ENCODE data around the gene CNTN5.

Gene CNTN5

GRCh38 chr11:100093698-100094097 is 1072.9 kb downstream of the CNTN5 start:
- DNase-seq (ENCODE audit: low read depth in 3 of 3): no peak

- DNase-seq (ENCODE audit: low read depth in 3 of 3): no peak
These were observed 1073.5 kb downstream of the CNTN5 start for GRCh38 chr11:100094121-100094865.

GRCh38 chr11:100095809-100096208 is 1075.1 kb downstream of the CNTN5 start:
- no peak for DNase-seq (ENCODE audit: low read depth in 3 of 3)

DNA sequence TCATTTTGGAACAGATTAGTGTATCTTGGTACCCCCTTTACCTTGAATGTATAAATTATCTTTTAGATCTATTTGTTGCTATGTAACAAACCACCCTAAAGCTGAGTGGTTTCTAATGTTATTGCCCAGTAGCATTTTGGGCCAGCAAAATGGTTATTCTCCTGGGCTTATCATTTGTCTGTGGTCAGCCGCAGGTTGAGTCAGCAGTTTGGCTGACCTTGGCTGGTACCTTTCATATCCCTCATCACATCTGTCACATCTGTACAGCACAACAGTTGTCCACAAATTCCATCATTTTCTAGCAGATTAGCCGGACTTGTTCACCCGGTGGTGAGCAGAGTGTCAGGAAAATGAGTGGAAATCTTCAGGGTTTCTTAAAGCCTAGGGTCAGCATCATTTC is 1077.8 kb downstream of the CNTN5 start:
- no peak for DNase-seq (ENCODE audit: low read depth in 3 of 3)

GRCh38 chr11:100105255-100105981 is 1084.7 kb downstream of the CNTN5 start:
- no peak for DNase-seq (ENCODE audit: low read depth in 3 of 3)

DNA sequence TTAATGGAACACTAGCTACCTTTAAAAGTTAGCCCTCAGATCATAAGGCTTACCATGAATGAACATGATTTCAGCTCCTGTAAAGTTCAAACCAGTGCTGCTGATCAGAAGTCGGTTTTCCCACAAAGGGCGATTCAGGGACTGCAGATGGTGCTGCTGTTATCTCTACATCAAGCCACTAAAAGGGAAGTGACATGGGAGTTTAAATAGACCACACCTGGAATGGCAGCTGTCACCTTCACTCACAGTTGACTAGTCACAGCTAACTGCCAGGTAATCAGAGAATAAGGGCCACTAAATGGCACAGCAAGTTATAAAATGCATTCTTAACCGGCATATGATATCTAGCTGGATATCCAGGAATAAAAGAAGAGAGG is 1085.2 kb downstream of the CNTN5 start:
- no peak for DNase-seq (ENCODE audit: low read depth in 3 of 3)

- no peak for DNase-seq (ENCODE audit: low read depth in 3 of 3)
These were observed 1098.4 kb downstream of the CNTN5 start for GRCh38 chr11:100119176-100119575.

DNA sequence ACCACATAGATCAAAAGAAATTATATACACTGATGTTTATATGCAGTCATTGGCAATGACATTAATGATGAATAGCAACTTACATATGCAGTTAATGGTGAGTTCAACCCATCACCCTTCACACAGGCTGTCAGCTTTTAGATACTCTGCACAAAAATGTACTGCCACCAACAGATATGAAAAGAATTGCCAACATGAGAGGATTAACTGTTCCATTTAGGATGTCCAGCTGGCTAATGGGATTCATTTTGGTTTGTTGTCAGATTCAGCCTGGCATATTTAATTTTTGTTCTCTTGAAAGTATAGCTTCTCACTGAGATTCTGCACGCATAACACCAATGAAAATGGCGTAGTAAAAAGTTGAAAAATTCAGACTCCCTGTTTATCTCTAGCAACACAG is 1112.4 kb downstream of the CNTN5 start:
- no peak for DNase-seq (ENCODE audit: low read depth in 3 of 3)

DNA sequence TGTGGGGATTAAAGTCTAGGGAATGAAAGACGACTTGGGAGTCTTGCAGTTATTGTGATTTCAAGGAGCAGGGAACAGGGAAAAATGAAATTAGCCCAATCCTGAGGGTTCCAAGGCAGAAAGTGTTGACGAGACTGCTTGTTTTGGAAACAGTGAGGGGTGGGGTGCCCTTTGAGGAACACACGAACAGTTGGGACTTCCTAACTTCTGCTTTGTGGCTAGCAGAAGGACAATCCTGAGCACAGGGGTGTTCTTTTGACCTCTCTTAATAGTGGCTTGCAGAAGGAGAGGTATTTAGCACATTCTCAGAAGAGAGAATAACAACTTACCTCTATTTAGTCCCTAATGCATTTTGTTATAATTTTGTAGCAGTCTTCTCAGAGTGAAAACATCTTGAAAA is 1120.5 kb downstream of the CNTN5 start:
- DNase-seq (ENCODE audit: low read depth in 3 of 3): no peak

GRCh38 chr11:100151944-100152343 is 1131.2 kb downstream of the CNTN5 start:
- no peak for DNase-seq (ENCODE audit: low read depth in 3 of 3)

DNA sequence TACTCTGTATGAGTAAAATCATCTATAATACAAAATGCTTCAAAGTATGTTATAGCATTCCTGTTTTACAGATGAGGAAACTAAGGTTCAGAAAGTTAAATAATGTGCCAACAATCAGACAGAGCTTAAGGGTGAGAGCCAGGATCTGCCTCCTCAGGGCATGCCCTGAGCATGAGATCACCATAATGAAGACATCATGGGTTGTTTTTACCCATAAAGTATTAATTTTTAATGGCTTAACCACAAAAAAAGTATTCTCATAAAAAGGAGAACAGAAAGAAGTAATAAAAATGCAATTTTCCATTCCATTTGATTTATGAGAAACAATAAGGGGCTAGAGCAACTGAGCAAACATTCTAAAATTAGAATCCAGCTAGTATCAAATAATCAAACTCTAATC is 1132.0 kb downstream of the CNTN5 start:
- no peak for DNase-seq (ENCODE audit: low read depth in 3 of 3)

DNA sequence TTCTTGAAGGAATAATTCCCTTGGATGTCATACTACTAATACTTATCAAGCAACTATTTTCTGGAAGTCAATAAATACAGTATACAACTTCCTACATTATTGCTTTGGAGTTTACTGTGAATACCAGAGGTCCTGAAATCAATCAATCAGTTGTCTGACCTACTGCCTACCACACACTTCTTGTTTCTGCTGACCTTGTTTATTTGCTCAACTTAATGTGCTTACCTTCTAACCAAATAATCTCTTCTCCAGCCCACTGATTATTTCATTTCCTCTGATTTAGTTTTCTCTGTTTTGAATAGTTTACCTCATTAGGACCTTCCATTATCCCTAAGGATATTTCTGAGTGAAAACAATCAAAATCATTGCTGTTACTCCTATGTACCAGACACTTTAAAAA is 1142.7 kb downstream of the CNTN5 start:
- DNase-seq (ENCODE audit: low read depth in 3 of 3): no peak

GRCh38 chr11:100174881-100175280 is 1154.1 kb downstream of the CNTN5 start:
- no peak for DNase-seq (ENCODE audit: low read depth in 3 of 3)

DNA sequence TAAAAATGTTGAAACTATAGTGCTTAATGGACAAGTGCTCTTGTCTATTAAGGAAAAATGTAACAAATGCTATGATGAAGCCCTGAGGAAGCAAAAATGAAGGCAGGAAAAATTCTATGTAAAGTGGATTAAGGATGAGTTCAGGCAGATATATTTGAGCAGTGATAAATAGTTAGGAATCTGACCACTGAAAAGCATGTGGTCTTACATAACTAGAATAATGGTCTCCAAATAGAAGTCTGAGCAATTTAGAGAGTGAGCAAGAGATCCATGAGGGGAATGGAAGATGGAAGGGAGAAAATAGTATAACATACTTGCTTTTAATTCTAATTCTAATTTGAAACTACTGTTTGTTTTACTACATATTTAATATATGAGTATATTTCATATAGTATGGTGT is 1155.7 kb downstream of the CNTN5 start:
- DNase-seq (ENCODE audit: low read depth in 3 of 3): no peak

GRCh38 chr11:100177651-100178050 is 1156.9 kb downstream of the CNTN5 start:
- no peak for DNase-seq (ENCODE audit: low read depth in 3 of 3)

GRCh38 chr11:100182350-100182749 is 1161.6 kb downstream of the CNTN5 start:
- DNase-seq (ENCODE audit: low read depth in 3 of 3): no peak

- DNase-seq (ENCODE audit: low read depth in 3 of 3): no peak
These were observed 1162.2 kb downstream of the CNTN5 start for GRCh38 chr11:100182927-100183326.

- no peak for DNase-seq (ENCODE audit: low read depth in 3 of 3)
These were observed 1164.8 kb downstream of the CNTN5 start for GRCh38 chr11:100185588-100185987.

DNA sequence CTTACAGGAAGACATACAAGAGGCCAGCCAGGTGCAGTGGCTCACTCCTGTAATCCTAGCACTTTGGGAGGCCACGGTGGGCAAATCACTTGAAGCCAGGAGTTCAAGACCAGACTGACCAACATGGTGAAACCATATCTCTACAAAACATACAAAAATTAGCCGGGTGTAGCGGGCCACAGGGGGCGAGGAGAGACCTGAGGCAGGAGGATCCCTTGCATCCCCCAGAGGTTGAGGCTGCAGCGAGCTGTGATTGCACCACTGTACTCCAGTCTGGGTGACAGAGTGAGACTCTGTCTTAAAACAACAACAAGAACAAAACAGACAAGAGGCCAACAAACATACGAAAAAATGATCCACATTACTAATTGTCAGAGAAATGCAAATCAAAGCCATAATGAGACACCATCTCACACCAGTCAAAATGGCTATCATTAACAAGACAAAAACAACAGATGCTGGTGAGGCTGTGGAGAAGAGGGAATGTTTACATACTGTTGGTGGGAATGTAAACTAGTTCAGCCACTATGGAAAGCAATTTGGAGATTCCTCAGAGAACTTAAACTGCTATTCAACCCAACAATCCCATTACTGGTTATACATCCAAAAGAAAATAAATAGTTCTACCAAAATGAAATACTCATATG is 1167.5 kb downstream of the CNTN5 start:
- DNase-seq (ENCODE audit: low read depth in 3 of 3): no peak

GRCh38 chr11:100190395-100190794 is 1169.6 kb downstream of the CNTN5 start:
- DNase-seq (ENCODE audit: low read depth in 3 of 3): no peak

GRCh38 chr11:100192181-100192580 is 1171.4 kb downstream of the CNTN5 start:
- DNase-seq (ENCODE audit: low read depth in 3 of 3): no peak

DNA sequence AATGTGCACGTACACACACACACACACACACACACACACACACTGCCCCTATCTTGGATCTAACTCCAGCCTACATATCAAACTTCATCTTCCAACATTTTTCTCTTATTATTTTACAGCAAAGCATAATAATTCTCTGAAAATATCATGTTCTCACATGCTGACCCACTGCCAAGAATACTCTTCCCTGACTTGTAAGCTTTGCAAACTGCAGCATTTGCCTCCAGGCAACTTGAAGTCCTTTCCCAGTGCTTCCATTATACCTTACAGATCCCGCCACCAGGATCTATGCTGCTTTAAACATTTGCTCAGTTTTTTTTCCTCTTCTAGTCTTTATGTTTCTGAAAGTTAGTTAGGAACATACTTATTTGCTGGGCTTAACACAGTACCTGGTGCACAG is 1183.0 kb downstream of the CNTN5 start:
- DNase-seq (ENCODE audit: low read depth in 3 of 3): no peak

DNA sequence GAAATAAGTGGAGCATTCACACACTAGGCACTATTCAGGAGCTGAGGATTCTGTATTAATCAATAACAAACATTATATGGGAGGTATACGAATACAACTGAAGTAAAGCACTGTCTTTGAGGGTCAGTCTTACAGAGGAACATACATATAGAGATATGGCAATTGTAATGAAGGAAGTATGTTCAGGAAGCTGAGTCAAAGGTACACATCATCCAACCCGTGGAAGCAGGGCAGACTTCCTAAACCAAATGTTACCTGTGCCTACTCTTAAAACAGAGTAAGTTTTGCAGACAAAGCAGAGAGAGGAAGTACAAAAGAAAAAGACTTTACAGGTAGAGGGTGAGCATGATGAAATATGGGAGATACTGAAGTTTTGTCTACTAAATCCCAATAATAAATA is 1185.2 kb downstream of the CNTN5 start:
- DNase-seq (ENCODE audit: low read depth in 3 of 3): no peak

Measured in stimulated activated CD4-positive, alpha-beta T cell treated with anti-CD3 and anti-CD28 coated beads, TNF-alpha, amount 100 ng/mL, for 24 hours (primary cell).